HG02973 (cell line): ENCODE results near the gene ITM2B.

Source experiments
- ATAC-seq: cut with Tn5 transposase; IDR thresholded peaks from one replicate; pipeline ENCODE4 v1.9.1; 2021; ENCODE audit warnings: moderate library complexity; ENCODE audit not compliant: unreplicated experiment

ITM2B gene

GRCh38 chr13:48302871-48303358 is 69.9 kb downstream of the ITM2B start:
- ATAC-seq, result peak; percentile 10

GRCh38 chr13:48303359-48304142 is 70.5 kb downstream of the ITM2B start, which contains the start of gene RB1:
Gene RB1, plus strand, starts transcription at chr13:48303751. Its CDS starts 162 bp downstream, at chr13:48303913.
- ATAC-seq, result peak; percentile 71

- peak; percentile 65 for ATAC-seq
These were observed 71.3 kb downstream of the ITM2B start for GRCh38 chr13:48304143-48304876.

GRCh38 chr13:48311223-48311622 is 78.2 kb downstream of the ITM2B start:
- no peak for ATAC-seq

GRCh38 chr13:48315969-48316650 is 83.1 kb downstream of the ITM2B start:
- ATAC-seq, result no peak

- ATAC-seq, result no peak
These were observed 84.0 kb downstream of the ITM2B start for GRCh38 chr13:48316826-48317510.

GRCh38 chr13:48317511-48318376 is 84.7 kb downstream of the ITM2B start:
- no peak for ATAC-seq

GRCh38 chr13:48318377-48318811 is 85.4 kb downstream of the ITM2B start:
- no peak for ATAC-seq

GRCh38 chr13:48318821-48319511 is 86.0 kb downstream of the ITM2B start:
- ATAC-seq, result no peak
